IPS-15b (cell line): Measurements from ENCODE around the gene ZNF280D.
"Not testable (repeated sequence)": the region's sequence is repeated elsewhere in the genome, so short reads cannot be mapped to it uniquely, and the experiment has no call there.

Source experiments
- H3K27me3 ChIP-seq: one replicate; pipeline ENCODE4 v1.6.1; 2013; ENCODE audit warnings: low read length; ENCODE audit not compliant: control insufficient read depth, insufficient read depth
- H3K36me3 ChIP-seq: one replicate; pipeline ENCODE4 v1.6.1; 2013; ENCODE audit warnings: low read length; ENCODE audit not compliant: control insufficient read depth, insufficient read depth
- H3K4me1 ChIP-seq: one replicate; pipeline ENCODE4 v1.6.1; 2013; ENCODE audit warnings: mild to moderate bottlenecking, low read length; ENCODE audit not compliant: control insufficient read depth, insufficient read depth
- H3K4me3 ChIP-seq: one replicate; pipeline ENCODE4 v1.5.1; 2013; ENCODE audit warnings: low read depth, low read length
- H3K9ac ChIP-seq: one replicate; pipeline ENCODE4 v1.6.1; 2013; ENCODE audit warnings: low read depth, mild to moderate bottlenecking, low read length
- H3K9me3 ChIP-seq: one replicate; pipeline ENCODE4 v1.6.1; 2013; ENCODE audit warnings: mild to moderate bottlenecking, low read length; ENCODE audit not compliant: control insufficient read depth, insufficient read depth

The ZNF280D gene

GRCh38 chr15:56729561-56729960 lies 3.7 kb downstream of the ZNF280D start:
- Histone ChIP-seq H3K9me3 (peaks cover 3% of the 10 kb centered on the region), H3K9ac (no peak overlapping the region), H3K4me3 (no peak overlapping the region), H3K27me3 (no peaks in the 10 kb centered on the region), H3K36me3 (no peaks in the 10 kb centered on the region), H3K4me1 (peaks cover 13% of the 10 kb centered on the region)

DNA sequence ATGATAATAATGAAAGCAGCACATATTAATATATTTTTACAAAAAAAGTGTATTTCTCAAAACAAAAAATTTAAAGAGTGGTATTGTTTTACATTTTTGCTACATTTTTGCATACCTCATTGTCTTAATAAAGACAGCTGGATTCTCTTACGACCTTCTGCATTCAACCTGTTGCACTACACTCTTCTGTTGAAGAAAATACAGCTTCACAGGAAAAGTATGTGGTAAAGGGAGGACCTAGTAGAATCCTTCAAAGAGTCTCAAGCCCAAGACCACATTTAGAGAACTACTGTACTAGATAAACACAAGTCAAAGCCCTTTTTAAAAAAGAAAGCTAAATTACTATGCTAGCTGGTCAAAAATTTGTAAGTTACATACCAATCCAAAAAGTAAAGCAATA lies 7.9 kb downstream of the ZNF280D start:
- no peaks in the 10 kb centered on the region for H3K27me3 ChIP-seq
- H3K4me3 ChIP-seq: no peak overlapping the region
- H3K4me1 ChIP-seq: peaks cover 2% of the 10 kb centered on the region
- H3K9me3 ChIP-seq: no peaks in the 10 kb centered on the region
- no peak overlapping the region for H3K9ac ChIP-seq
- no peaks in the 10 kb centered on the region for H3K36me3 ChIP-seq

- Histone ChIP-seq H3K27me3 (no peaks in the 10 kb centered on the region), H3K4me1 (peaks cover 3% of the 10 kb centered on the region), H3K4me3 (no peak overlapping the region), H3K9me3 (no peaks in the 10 kb centered on the region), H3K9ac (no peak overlapping the region), H3K36me3 (no peaks in the 10 kb centered on the region)
Observed at GRCh38 chr15:56724232-56724631, 9.1 kb downstream of the ZNF280D start.

- Histone ChIP-seq H3K9ac (no peak overlapping the region), H3K4me3 (no peak overlapping the region), H3K4me1 (peaks cover 3% of the 10 kb centered on the region), H3K36me3 (no peaks in the 10 kb centered on the region), H3K9me3 (no peaks in the 10 kb centered on the region), H3K27me3 (no peaks in the 10 kb centered on the region)
Observed at GRCh38 chr15:56723787-56724186, 9.5 kb downstream of the ZNF280D start.

DNA sequence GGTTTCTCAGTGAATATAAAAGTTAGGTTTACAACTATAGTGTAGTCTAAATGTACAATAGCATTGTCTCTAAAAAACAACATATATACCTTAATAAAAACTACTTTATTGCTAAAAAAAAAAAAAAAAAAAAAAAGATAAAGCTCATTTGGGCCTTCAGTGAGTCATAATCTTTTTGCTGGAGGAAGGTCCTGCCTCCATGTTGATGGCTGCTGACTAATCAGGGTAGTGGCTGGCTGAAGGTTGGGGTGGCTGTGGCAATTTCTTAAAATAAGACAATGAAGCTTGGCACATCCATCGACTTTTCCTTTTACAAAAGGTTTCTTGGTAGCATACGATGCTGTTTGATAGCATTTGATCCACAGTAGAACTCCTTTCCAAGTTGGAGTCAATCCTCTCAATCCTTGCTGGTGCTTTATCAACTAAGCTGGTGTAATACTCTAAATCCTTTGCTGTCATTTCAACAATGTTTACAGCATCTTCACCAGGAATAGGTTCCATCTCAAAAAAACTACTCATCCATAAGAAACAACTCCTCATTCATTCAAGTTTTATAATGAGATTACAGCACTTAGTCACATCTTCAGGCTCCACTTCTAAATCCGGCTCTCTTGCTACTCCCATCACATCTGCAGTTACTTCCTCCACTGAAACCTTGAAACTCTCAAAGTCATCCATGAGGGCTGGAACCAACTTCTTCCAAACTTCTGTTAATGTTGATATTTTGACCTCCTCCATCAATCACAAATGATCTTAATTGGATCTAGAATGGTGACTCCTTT lies 13.3 kb downstream of the ZNF280D start:
- H3K36me3 ChIP-seq: no peaks in the 10 kb centered on the region
- H3K27me3 ChIP-seq: no peaks in the 10 kb centered on the region
- H3K4me1 ChIP-seq: peaks cover 3% of the 10 kb centered on the region
- H3K4me3 ChIP-seq: no peak overlapping the region
- H3K9ac ChIP-seq: no peak overlapping the region
- H3K9me3 ChIP-seq: no peaks in the 10 kb centered on the region

GRCh38 chr15:56719021-56719612 lies 14.2 kb downstream of the ZNF280D start:
- H3K4me1 ChIP-seq: peaks cover 3% of the 10 kb centered on the region
- no peak overlapping the region for H3K9ac ChIP-seq
- H3K9me3 ChIP-seq: no peaks in the 10 kb centered on the region
- H3K36me3 ChIP-seq: no peaks in the 10 kb centered on the region
- no peaks in the 10 kb centered on the region for H3K27me3 ChIP-seq
- no peak overlapping the region for H3K4me3 ChIP-seq

- Histone ChIP-seq H3K4me1 (peaks cover 3% of the 10 kb centered on the region), H3K36me3 (no peaks in the 10 kb centered on the region), H3K4me3 (no peak overlapping the region), H3K9ac (no peak overlapping the region), H3K27me3 (no peaks in the 10 kb centered on the region), H3K9me3 (no peaks in the 10 kb centered on the region)
Observed at GRCh38 chr15:56718560-56718959, 14.7 kb downstream of the ZNF280D start.

DNA sequence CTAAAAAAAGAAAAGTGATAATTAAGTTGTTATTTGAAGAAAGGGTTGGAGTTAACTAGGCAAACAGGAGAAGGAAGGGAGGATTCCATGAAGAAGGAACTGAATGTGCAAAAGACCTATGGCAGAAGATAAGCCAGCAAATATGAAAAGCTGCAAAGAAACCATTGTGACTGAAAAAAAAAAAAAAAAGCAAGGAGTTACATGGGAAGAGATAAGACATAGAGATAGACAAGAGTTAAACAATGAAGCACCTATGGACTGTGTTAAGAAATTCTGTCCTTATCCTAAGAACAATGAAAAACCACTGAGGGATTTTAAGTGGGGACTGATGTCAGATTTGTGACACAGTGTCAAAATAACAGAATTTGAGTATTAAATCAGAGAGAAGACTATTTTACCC lies 17.0 kb downstream of the ZNF280D start:
- no peak overlapping the region for H3K4me3 ChIP-seq
- peaks cover 3% of the 10 kb centered on the region for H3K4me1 ChIP-seq
- H3K27me3 ChIP-seq: no peaks in the 10 kb centered on the region
- no peak overlapping the region for H3K9ac ChIP-seq
- no peaks in the 10 kb centered on the region for H3K36me3 ChIP-seq
- no peaks in the 10 kb centered on the region for H3K9me3 ChIP-seq

- Histone ChIP-seq H3K4me1 (peaks cover 3% of the 10 kb centered on the region), H3K9ac (no peak overlapping the region), H3K9me3 (no peaks in the 10 kb centered on the region), H3K36me3 (no peaks in the 10 kb centered on the region), H3K4me3 (no peak overlapping the region), H3K27me3 (no peaks in the 10 kb centered on the region)
Observed at GRCh38 chr15:56715220-56715619, 18.1 kb downstream of the ZNF280D start.

DNA sequence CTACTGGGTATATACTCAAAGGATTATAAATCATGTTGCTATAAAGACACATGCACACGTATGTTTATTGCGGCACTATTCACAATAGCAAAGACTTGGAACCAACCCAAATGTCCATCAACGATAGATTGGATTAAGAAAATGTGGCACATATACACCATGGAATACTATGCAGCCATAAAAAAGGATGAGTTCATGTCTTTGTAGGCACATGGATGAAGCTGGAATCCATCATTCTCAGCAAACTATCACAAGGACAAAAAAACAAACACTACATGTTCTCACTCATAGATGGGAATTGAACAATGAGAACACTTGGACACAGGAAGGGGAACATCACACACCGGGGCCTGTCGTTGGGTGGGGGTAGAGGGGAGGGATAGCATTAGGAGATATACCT lies 23.8 kb downstream of the ZNF280D start:
- not testable (repeated sequence) for H3K4me3 ChIP-seq, H3K27me3 ChIP-seq, H3K36me3 ChIP-seq, H3K4me1 ChIP-seq, H3K9me3 ChIP-seq, H3K9ac ChIP-seq

GRCh38 chr15:56699743-56700142 lies 33.6 kb downstream of the ZNF280D start:
- Histone ChIP-seq H3K4me3 (no peak overlapping the region), H3K27me3 (no peaks in the 10 kb centered on the region)

DNA sequence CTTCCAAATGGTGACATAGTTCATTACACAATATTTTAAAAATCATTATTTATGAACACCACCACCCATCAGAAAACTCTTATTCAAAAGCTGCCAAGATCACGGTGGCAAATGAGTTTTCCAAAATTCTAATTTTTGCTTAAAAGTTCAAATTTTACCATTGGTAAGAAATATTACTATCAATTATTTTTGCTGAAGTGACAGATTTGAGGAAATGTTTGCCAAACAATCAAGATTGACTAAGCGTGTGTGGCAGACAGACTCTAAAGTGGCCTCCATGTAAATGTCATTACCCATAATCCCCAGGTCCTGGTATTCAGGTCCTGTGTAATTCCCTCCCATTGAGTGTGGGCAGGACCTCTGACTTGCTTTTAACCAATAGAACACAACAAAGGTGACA lies 35.0 kb downstream of the ZNF280D start:
- no peaks in the 10 kb centered on the region for H3K36me3 ChIP-seq
- no peaks in the 10 kb centered on the region for H3K9me3 ChIP-seq
- H3K9ac ChIP-seq: no peak overlapping the region
- H3K27me3 ChIP-seq: no peaks in the 10 kb centered on the region
- H3K4me1 ChIP-seq: no peaks in the 10 kb centered on the region
- H3K4me3 ChIP-seq: no peak overlapping the region

More at GRCh38 chr15:56699743-56700142, 33.6 kb downstream of the ZNF280D start:
- Histone ChIP-seq H3K36me3 (no peaks in the 10 kb centered on the region), H3K9ac (no peak overlapping the region), H3K4me1 (no peaks in the 10 kb centered on the region), H3K9me3 (no peaks in the 10 kb centered on the region)
